Esophagus muscularis mucosa (tissue), 4 donors: ENCODE results near the gene EDC4. TPM values are rescaled to one million over a fixed set of nuclear protein-coding genes. Genes with fewer than 3 reads are reported as not detected.
A peak's percentile ranks its signal among the peaks of the same experiment; 100 is the strongest.

Experiments
- DNase-seq: peaks from one replicate; pipeline ENCODE4 v3.0.0-alpha.2; 2017; ENCODE audit errors: extremely low spot score
- H3K27ac ChIP-seq, 4 donors: fragments of 200-600 bp; sonication (generic); replicated peaks in 1 of 4; 1 replicate in 3 of 4; 2 replicates in 1 of 4; pipeline ENCODE4 v1.5.1; 2016 to 2019; ENCODE audit warnings: mild to moderate bottlenecking in 1 of 4
- H3K27me3 ChIP-seq, 4 donors: fragments of 200-600 bp; sonication (generic); one replicate each; pipeline versions ENCODE4 v1.5.1 to v1.6.0; 2016 to 2019
- H3K36me3 ChIP-seq, 4 donors: fragments of 200-600 bp; sonication (generic); one replicate each; pipeline ENCODE4 v1.5.1; 2016 to 2019
- H3K4me1 ChIP-seq, 4 donors: fragments of 200-600 bp; sonication (generic); one replicate each; pipeline ENCODE4 v1.5.1; 2016 to 2019
- H3K4me3 ChIP-seq, 4 donors: fragments of 200-600 bp; sonication (generic); 1 replicate in 2 of 4; 2 replicates in 2 of 4; pipeline ENCODE4 v1.5.1; 2016 to 2019; ENCODE audit warnings: mild to moderate bottlenecking in 4 of 4, moderate library complexity in 1 of 4
- H3K9me3 ChIP-seq, 4 donors: fragments of 200-600 bp; sonication (generic); 1 replicate in 3 of 4; 2 replicates in 1 of 4; pipeline ENCODE4 v1.5.1; 2016 to 2019
- CTCF ChIP-seq, 3 experiments: fragments of 200-600 bp in 2 of 3; fragments of 450-650 bp in 1 of 3; sonication (generic) in 2 of 3; IDR thresholded peaks; one replicate each; pipeline ENCODE4 v1.5.1; 2017 to 2019; ENCODE audit warnings: antibody characterized with exemption in 3 of 3, mild to moderate bottlenecking in 2 of 3, moderate library complexity in 1 of 3
- EP300 ChIP-seq: sonication (generic); formaldehyde crosslinking; IDR thresholded peaks from one replicate; pipeline ENCODE4 v1.6.1; 2017; ENCODE audit warnings: antibody characterized with exemption
- POLR2A ChIP-seq: fragments of 450-650 bp; IDR thresholded peaks from one replicate; pipeline ENCODE4 v1.6.1; 2017; ENCODE audit warnings: antibody characterized with exemption, moderate library complexity, mild to moderate bottlenecking, low read depth
- POLR2AphosphoS5 ChIP-seq, 2 donors: sonication (generic); formaldehyde crosslinking; IDR thresholded peaks; one replicate each; pipeline ENCODE4 v1.6.1; 2017; ENCODE audit warnings: antibody characterized with exemption in 2 of 2
- WGBS: methylation state at CpG from one replicate; pipeline ENCODE4 v1.1.5; 2018; 5-methylcytosine and 5-hydroxymethylcytosine counted together
- intact Hi-C: fragments of 100-400 bp; cut with DNase I; formaldehyde crosslinking; loops from one replicate; pipeline ENCODE4 v1.15.1; 2023
- total RNA-seq, 4 donors: library from RNA; depleted of rRNA; stranded (reverse); fragments of >200 nt; gene quantifications; one replicate each; pipeline versions ENCODE4 v1.1.0 to v1.2.1, GENCODE V29; 2016

Gene EDC4
- total RNA-seq, 4 donors from 2014 or later: 49.9 to 70.9 (median 52.0) TPM

DNA sequence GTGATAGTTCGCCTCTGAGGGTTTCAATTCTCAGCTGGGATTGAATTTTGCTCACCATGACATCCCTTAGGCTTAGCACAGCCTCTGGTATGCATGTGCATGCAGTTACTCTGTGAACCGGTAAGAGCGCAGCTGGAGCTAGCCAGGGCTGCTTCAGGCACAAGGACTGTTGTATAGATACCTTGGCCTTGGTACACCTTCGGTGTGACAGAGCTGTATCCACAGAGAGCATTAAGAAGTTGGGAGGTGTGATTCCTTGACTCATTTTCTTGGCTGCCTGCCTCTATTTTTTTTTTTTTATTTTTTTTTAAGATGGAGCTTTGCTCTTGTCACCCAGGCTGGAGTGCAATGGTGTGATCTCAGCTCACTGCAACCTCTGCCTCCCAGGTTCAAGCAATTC is 28.4 kb upstream of the EDC4 start:
- peaks cover 54 to 71% (median 67%) of the 10 kb centered on the region in 4 donors for H3K4me1 ChIP-seq
- intact Hi-C loops: no loop called here

DNA sequence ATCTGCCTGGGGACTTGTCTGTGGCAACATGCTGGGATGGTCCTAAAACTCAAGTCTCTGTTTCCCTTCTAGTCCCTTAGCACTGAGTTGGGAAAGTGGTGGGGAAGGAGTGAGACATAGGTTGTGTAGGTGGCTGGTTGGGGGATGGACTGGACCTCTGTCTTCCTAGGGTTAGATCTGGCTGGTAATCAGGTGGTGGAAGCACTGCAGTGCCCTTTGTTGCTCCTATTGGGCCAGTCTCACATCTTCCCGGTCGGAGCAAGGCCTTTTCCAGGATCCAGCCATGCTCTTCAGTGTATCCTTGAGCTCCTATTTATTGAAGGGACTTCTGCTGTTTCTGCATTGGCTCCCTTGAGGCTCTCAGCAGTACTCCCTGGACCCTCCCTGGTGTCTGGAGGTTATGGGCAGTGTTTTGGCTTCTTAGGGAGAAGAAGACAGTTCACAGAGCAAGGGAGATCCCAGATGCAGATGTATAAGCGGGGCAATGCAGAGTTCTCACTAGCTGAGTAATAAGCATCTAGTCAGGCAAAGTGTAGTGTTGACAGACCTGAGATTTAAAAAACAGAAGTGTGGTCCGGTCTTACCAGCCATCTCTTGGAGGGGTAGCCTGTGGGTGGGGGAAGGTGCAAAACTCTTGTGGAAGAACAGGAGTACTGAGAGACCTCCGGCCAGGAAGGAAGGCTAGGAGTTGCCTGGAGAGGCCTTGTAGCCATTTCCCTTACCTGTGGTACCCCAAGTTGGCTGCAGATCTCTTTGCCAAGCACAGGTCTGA is 27.4 kb upstream of the EDC4 start:
- intact Hi-C loops: no loop called here
- no peak for DNase-seq
- Histone ChIP-seq H3K27ac (peak overlapping the region; percentile 98 to 99 (median 99)), H3K4me3 (peak overlapping the region; percentile 85 to 99 (median 93)), H3K36me3 (peaks cover 0 to 2% (median 0%) of the 10 kb centered on the region in 4 donors), H3K27me3 (no peaks in the 10 kb centered on the region), H3K9me3 (no peaks in the 10 kb centered on the region), H3K4me1 (peaks cover 54 to 74% (median 69%) of the 10 kb centered on the region in 4 donors)
- WGBS: 68% methylated on average over 4 of the region's 5 CpGs
- TF ChIP-seq POLR2A (no peak), EP300 (no peak), POLR2AphosphoS5 (IDR thresholded peaks at IDR 0.05) (no peak), CTCF (IDR thresholded peaks at IDR 0.05) (no peak)

More for the DNA sequence above, 28.4 kb upstream of the EDC4 start:
- TF ChIP-seq CTCF (IDR thresholded peaks at IDR 0.05): peak in 1 of 3 experiments; percentile 41
- no peak for TF ChIP-seq EP300
- peak; percentile 18 to 44 for TF ChIP-seq POLR2AphosphoS5 (IDR thresholded peaks at IDR 0.05)
- Histone ChIP-seq H3K4me3 (peak overlapping the region; percentile 12 to 94 (median 52)), H3K27me3 (no peaks in the 10 kb centered on the region), H3K27ac (peak overlapping the region; percentile 98 to 99 (median 99)), H3K36me3 (no peaks in the 10 kb centered on the region), H3K9me3 (no peaks in the 10 kb centered on the region)
- no peak for DNase-seq
- 54% methylated on average over 4 of the region's 4 CpGs for WGBS

- WGBS: 2% methylated on average over 2 of the region's 2 CpGs
- Histone ChIP-seq H3K27me3 (no peaks in the 10 kb centered on the region), H3K4me3 (peak overlapping the region; percentile 85 to 99 (median 93)), H3K36me3 (peaks cover 0 to 5% (median 0%) of the 10 kb centered on the region in 4 donors), H3K27ac (peak overlapping the region; percentile 98 to 99 (median 99)), H3K4me1 (peaks cover 54 to 79% (median 69%) of the 10 kb centered on the region in 4 donors), H3K9me3 (no peaks in the 10 kb centered on the region)
- intact Hi-C loops: no loop called here
- DNase-seq: no peak
- TF ChIP-seq POLR2A: no peak
- no peak for TF ChIP-seq POLR2AphosphoS5 (IDR thresholded peaks at IDR 0.05)
- no peak for TF ChIP-seq EP300
- no peak for TF ChIP-seq CTCF (IDR thresholded peaks at IDR 0.05)
These were observed 26.9 kb upstream of the EDC4 start for GRCh38 chr16:67846063-67846319.

GRCh38 chr16:67846320-67847063 is 26.4 kb upstream of the EDC4 start, which contains the start of gene NUTF2:
NUTF2 (plus strand) TSS chr16:67846933; CDS start chr16:67865131, 18,198 bp downstream.
- H3K27me3 ChIP-seq: no peaks in the 10 kb centered on the region
- no peaks in the 10 kb centered on the region for H3K9me3 ChIP-seq
- peak within 1 kb of the TSS; percentile 98 to 99 (median 99) for H3K27ac ChIP-seq
- TF ChIP-seq EP300 (no peak), POLR2AphosphoS5 (IDR thresholded peaks at IDR 0.05) (peak; percentile 88 to 89), CTCF (IDR thresholded peaks at IDR 0.05) (peak in 1 of 3 experiments; percentile 18), POLR2A (peak; percentile 39)
- H3K36me3 ChIP-seq: peaks cover 0 to 5% (median under 1%) of the 10 kb centered on the region in 4 donors
- intact Hi-C loops: no loop called here
- H3K4me3 ChIP-seq: peak within 1 kb of the TSS; percentile 85 to 99 (median 93)
- WGBS: 0% methylated on average over 4 of the region's 57 CpGs
- DNase-seq: peak; percentile 99
- peaks cover 50 to 79% (median 66%) of the 10 kb centered on the region in 4 donors for H3K4me1 ChIP-seq
